Adrenal gland (tissue), 5 donors: ENCODE results near the gene FAHD2A.

Experiments
- POLR2A ChIP-seq, 2 donors: fragments of 450-650 bp; IDR thresholded peaks; one replicate each; pipeline ENCODE4 v1.6.1; 2017; ENCODE audit warnings: antibody characterized with exemption in 2 of 2, mild to moderate bottlenecking in 2 of 2, moderate library complexity in 1 of 2
- TF ChIP-seq, protein P1 (sequence below), 6 experiments: fragments of 450-650 bp in 4 of 6; fragments of 200-600 bp in 2 of 6; sonication (generic) in 1 of 6; IDR thresholded peaks; 1 replicate in 5 of 6; 2 replicates in 1 of 6; pipeline versions ENCODE4 v1.5.1 to v1.8.0; 2016 to 2021; ENCODE audit warnings: antibody characterized with exemption in 6 of 6, mild to moderate bottlenecking in 2 of 6, moderate library complexity in 1 of 6
- donor health status: DM: no; HTN: no; CAD: no.

DNA sequence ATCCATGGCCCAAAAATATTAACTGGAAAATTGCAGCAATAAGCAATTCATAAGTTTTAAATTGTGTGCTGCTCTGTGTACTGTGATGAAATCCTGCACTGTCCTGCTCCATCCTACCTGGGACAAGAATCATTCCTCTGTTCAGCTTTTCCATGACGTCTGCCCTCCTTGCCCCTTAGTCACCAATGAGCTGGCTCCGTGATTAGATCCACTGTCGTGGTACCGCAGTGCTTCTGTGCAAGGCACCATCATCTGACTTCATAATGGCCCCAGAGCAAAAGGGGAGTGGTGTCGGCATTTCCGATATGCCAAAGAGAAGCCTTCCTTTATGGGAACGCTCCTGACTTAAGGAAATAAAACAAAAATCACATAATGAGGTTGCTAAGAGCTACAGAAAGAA lies 3.4 kb upstream of the FAHD2A start:
- TF ChIP-seq, protein P1, sequence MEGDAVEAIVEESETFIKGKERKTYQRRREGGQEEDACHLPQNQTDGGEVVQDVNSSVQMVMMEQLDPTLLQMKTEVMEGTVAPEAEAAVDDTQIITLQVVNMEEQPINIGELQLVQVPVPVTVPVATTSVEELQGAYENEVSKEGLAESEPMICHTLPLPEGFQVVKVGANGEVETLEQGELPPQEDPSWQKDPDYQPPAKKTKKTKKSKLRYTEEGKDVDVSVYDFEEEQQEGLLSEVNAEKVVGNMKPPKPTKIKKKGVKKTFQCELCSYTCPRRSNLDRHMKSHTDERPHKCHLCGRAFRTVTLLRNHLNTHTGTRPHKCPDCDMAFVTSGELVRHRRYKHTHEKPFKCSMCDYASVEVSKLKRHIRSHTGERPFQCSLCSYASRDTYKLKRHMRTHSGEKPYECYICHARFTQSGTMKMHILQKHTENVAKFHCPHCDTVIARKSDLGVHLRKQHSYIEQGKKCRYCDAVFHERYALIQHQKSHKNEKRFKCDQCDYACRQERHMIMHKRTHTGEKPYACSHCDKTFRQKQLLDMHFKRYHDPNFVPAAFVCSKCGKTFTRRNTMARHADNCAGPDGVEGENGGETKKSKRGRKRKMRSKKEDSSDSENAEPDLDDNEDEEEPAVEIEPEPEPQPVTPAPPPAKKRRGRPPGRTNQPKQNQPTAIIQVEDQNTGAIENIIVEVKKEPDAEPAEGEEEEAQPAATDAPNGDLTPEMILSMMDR (IDR thresholded peaks at IDR 0.05): no peak
- TF ChIP-seq POLR2A (IDR thresholded peaks at IDR 0.05): no peak
